Suprapubic skin (tissue), 3 donors: ENCODE measurements around the gene FBXO8.

ENCODE experiments used
- CTCF ChIP-seq, 2 donors: fragments of 200-600 bp in 1 of 2; fragments of 450-650 bp in 1 of 2; sonication (generic) in 1 of 2; IDR thresholded peaks; one replicate each; pipeline ENCODE4 v1.5.1; 2016 to 2019; ENCODE audit warnings: antibody characterized with exemption in 2 of 2, mild to moderate bottlenecking in 1 of 2, moderate library complexity in 1 of 2
- POLR2A ChIP-seq, 2 donors: fragments of 450-650 bp; IDR thresholded peaks; one replicate each; pipeline ENCODE4 v1.6.1; 2017; ENCODE audit warnings: antibody characterized with exemption in 2 of 2, mild to moderate bottlenecking in 2 of 2, moderate library complexity in 2 of 2

DNA sequence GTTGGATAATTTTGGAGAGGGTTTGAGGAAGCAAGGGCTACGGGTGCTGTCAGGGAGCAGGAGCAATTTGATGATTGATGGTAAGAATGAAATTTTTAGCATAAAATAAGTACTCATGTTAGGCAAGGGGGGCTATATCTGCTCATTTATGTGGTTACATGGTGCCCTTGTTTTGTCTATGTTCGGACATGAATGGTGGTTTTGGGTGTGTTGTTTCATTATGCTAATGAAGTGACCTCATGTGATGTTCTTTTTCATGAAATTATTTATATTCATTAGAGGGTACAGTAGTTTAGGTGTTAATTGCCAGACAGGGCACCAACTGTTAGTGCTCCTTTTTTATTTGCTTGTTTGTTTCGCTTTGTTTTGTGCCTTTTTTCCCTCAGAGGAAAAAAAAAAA lies 29.5 kb upstream of the FBXO8 start:
- TF ChIP-seq CTCF (IDR thresholded peaks at IDR 0.05) (no peak), POLR2A (IDR thresholded peaks at IDR 0.05) (no peak)
